Stimulated activated CD4-positive, alpha-beta T cell treated with anti-CD3 and anti-CD28 coated beads, Interleukin-15, amount 100 ng/mL, for 24 hours (primary cell): ENCODE data around the gene VPS25.
"Not testable (repeated sequence)": the region's sequence is repeated elsewhere in the genome, so short reads cannot be mapped to it uniquely, and the experiment has no call there.

Experiments used
- DNase-seq: peaks from one replicate; pipeline ENCODE4 v3.0.0-alpha.2; 2020

Gene VPS25

GRCh38 chr17:42773290-42774035, at the start of gene VPS25:
Gene VPS25, plus strand, starts transcription at chr17:42773449. Its CDS starts 27 bp downstream, at chr17:42773476.
- DNase-seq, result peak; percentile 80

GRCh38 chr17:42723636-42724035, 49.6 kb upstream of the VPS25 start:
- DNase-seq, result no peak

- no peak for DNase-seq
Measured at GRCh38 chr17:42725143-42725542, 48.1 kb upstream of the VPS25 start.

GRCh38 chr17:42740699-42741098, 32.5 kb upstream of the VPS25 start:
- no peak for DNase-seq

- not testable (repeated sequence) for DNase-seq
Measured at GRCh38 chr17:42742916-42743315, 30.3 kb upstream of the VPS25 start.

GRCh38 chr17:42743595-42744282, 29.5 kb upstream of the VPS25 start:
- DNase-seq, result no peak

- DNase-seq, result peak; percentile 87
Measured at GRCh38 chr17:42744283-42744805, 28.9 kb upstream of the VPS25 start.

GRCh38 chr17:42744806-42745617, 28.2 kb upstream of the VPS25 start, which contains the start of gene EZH1:
Gene EZH1, minus strand, starts transcription at chr17:42745040. Its CDS starts 16,099 bp downstream, at chr17:42728941.
- peak; percentile 92 for DNase-seq

GRCh38 chr17:42748202-42748907, 24.9 kb upstream of the VPS25 start:
- no peak for DNase-seq

- no peak for DNase-seq
Measured at GRCh38 chr17:42748908-42749798, 24.1 kb upstream of the VPS25 start.

GRCh38 chr17:42750739-42751344, 22.4 kb upstream of the VPS25 start:
- no peak for DNase-seq

- no peak for DNase-seq
Measured at GRCh38 chr17:42751628-42752027, 21.6 kb upstream of the VPS25 start.

GRCh38 chr17:42754782-42755181, 18.5 kb upstream of the VPS25 start:
- no peak for DNase-seq

GRCh38 chr17:42759982-42760651, 13.1 kb upstream of the VPS25 start:
- no peak for DNase-seq

- DNase-seq, result peak; percentile 40
Measured at GRCh38 chr17:42760652-42761581, 12.3 kb upstream of the VPS25 start, which contains the start of gene RAMP2. Gene RAMP2, plus strand, starts transcription at chr17:42761227. Its CDS starts 35 bp downstream, at chr17:42761262.

- DNase-seq, result no peak
Measured at GRCh38 chr17:42761638-42762037, 11.6 kb upstream of the VPS25 start.

- no peak for DNase-seq
Measured at GRCh38 chr17:42766124-42766523, 7.1 kb upstream of the VPS25 start.

- no peak for DNase-seq
Measured at GRCh38 chr17:42767512-42767911, 5.7 kb upstream of the VPS25 start.

- not testable (repeated sequence) for DNase-seq
Measured at GRCh38 chr17:42768006-42768405, 5.2 kb upstream of the VPS25 start.
